T47D (cell line): Measurements from ENCODE around the gene FBN2.

ENCODE experiments used
- DNase-seq, 2 experiments: peaks; one replicate each; pipeline versions ENCODE4 v3.0.0 to v3.0.0-alpha.2; 2011 to 2012; ENCODE audit warnings: low read depth in 1 of 2, low spot score in 1 of 2
- JUND ChIP-seq: IDR thresholded peaks from 2 replicates; pipeline ENCODE4 v1.6.1; 2012; ENCODE audit warnings: low read depth
- in situ Hi-C: cut with HindIII; loops from 2 replicates; pipeline ENCODE4 v1.10.0; 2016; ENCODE audit warnings: low sequenced_read_pairs, low pct_unique_long_range_greater_than_20kb

FBN2 gene

GRCh38 chr5:128349044-128349858, 188.8 kb downstream of the FBN2 start:
- in situ Hi-C loops, result no loop called here
- no peak for TF ChIP-seq JUND
- DNase-seq, result peak in 1 of 2 experiments; percentile 85

- no peak for DNase-seq
- TF ChIP-seq JUND, result no peak
- in situ Hi-C loops, result no loop called here
These were observed 192.0 kb downstream of the FBN2 start for GRCh38 chr5:128346038-128346437.

- TF ChIP-seq JUND, result no peak
- in situ Hi-C loops, result no loop called here
- no peak for DNase-seq
These were observed 192.8 kb downstream of the FBN2 start for GRCh38 chr5:128345247-128345646.

- TF ChIP-seq JUND, result no peak
- no peak for DNase-seq
- in situ Hi-C loops, result no loop called here
These were observed 194.9 kb downstream of the FBN2 start for GRCh38 chr5:128343168-128343567.

- no peak for TF ChIP-seq JUND
- DNase-seq, result no peak
- in situ Hi-C loops, result no loop called here
These were observed 197.0 kb downstream of the FBN2 start for GRCh38 chr5:128341056-128341455.

GRCh38 chr5:128340648-128341047, 197.4 kb downstream of the FBN2 start:
- in situ Hi-C loops, result no loop called here

GRCh38 chr5:128339585-128339984, 198.5 kb downstream of the FBN2 start:
- in situ Hi-C loops, result no loop called here
- no peak for TF ChIP-seq JUND

More at GRCh38 chr5:128340648-128341047, 197.4 kb downstream of the FBN2 start:
- no peak for TF ChIP-seq JUND
- DNase-seq, result no peak

GRCh38 chr5:128338649-128339048, 199.4 kb downstream of the FBN2 start:
- TF ChIP-seq JUND, result no peak
- in situ Hi-C loops, result no loop called here
- DNase-seq, result no peak

More at GRCh38 chr5:128339585-128339984, 198.5 kb downstream of the FBN2 start:
- DNase-seq, result no peak

GRCh38 chr5:128335339-128335738, 202.7 kb downstream of the FBN2 start:
- in situ Hi-C loops, result no loop called here
- DNase-seq, result no peak
- TF ChIP-seq JUND, result no peak

GRCh38 chr5:128334010-128334716, 203.9 kb downstream of the FBN2 start:
- in situ Hi-C loops, result no loop called here
- TF ChIP-seq JUND, result no peak
- no peak for DNase-seq

GRCh38 chr5:128331261-128331660, 206.8 kb downstream of the FBN2 start:
- no peak for DNase-seq
- no peak for TF ChIP-seq JUND

GRCh38 chr5:128329386-128329939, 208.6 kb downstream of the FBN2 start:
- in situ Hi-C loops, result no loop called here
- DNase-seq, result no peak
- no peak for TF ChIP-seq JUND

More at GRCh38 chr5:128331261-128331660, 206.8 kb downstream of the FBN2 start:
- in situ Hi-C loops, result no loop called here

GRCh38 chr5:128328446-128328845, 209.6 kb downstream of the FBN2 start:
- no peak for DNase-seq
- TF ChIP-seq JUND, result no peak
- in situ Hi-C loops, result no loop called here
